ENCODE results near the gene MICALL1.

MICALL1 gene

GRCh38 chr22:37979782-37980181, 73.7 kb downstream of the MICALL1 start (continued):
- no peak for TF ChIP-seq CREB5 (CRISPR knock-in tag; IDR thresholded peaks at IDR 0.05; ENCODE audit: low read depth)

- TF ChIP-seq SNAI2 (CRISPR knock-in tag; IDR thresholded peaks at IDR 0.05) (no peak), TOX (CRISPR knock-in tag; IDR thresholded peaks at IDR 0.05; ENCODE audit: borderline replicate concordance) (no peak), TCF4 (CRISPR knock-in tag; IDR thresholded peaks at IDR 0.05; ENCODE audit: borderline replicate concordance) (no peak), ZNF8 (CRISPR knock-in tag; IDR thresholded peaks at IDR 0.05) (no peak), ZNF70 (CRISPR knock-in tag; IDR thresholded peaks at IDR 0.05) (no peak), ARNTL (CRISPR knock-in tag; IDR thresholded peaks at IDR 0.05; ENCODE audit: borderline replicate concordance, low read depth) (no peak), ZFP3 (CRISPR knock-in tag; IDR thresholded peaks at IDR 0.05) (no peak), RARB (CRISPR knock-in tag; IDR thresholded peaks at IDR 0.05) (no peak), BACH2 (CRISPR knock-in tag; IDR thresholded peaks at IDR 0.05; ENCODE audit: borderline replicate concordance) (no peak), ZFP30 (CRISPR knock-in tag; IDR thresholded peaks at IDR 0.05) (no peak), GLIS3 (CRISPR knock-in tag; IDR thresholded peaks at IDR 0.05) (no peak), CSRNP3 (CRISPR knock-in tag; IDR thresholded peaks at IDR 0.05) (no peak), CSDC2 (CRISPR knock-in tag; IDR thresholded peaks at IDR 0.05) (no peak), PPARA (CRISPR knock-in tag; IDR thresholded peaks at IDR 0.05; ENCODE audit: borderline replicate concordance) (no peak), TSHZ2 (CRISPR knock-in tag; IDR thresholded peaks at IDR 0.05) (no peak), PATZ1 (CRISPR knock-in tag; IDR thresholded peaks at IDR 0.05; ENCODE audit: borderline replicate concordance) (no peak), ESRRG (CRISPR knock-in tag; IDR thresholded peaks at IDR 0.05) (no peak)
- ATAC-seq = no peak
These were observed 75.3 kb downstream of the MICALL1 start for GRCh38 chr22:37981282-37982011.

- no peak for ATAC-seq
- TF ChIP-seq PATZ1 (CRISPR knock-in tag; IDR thresholded peaks at IDR 0.05; ENCODE audit: borderline replicate concordance) (no peak), RARB (CRISPR knock-in tag; IDR thresholded peaks at IDR 0.05) (no peak), GLIS3 (CRISPR knock-in tag; IDR thresholded peaks at IDR 0.05) (no peak), TSHZ2 (CRISPR knock-in tag; IDR thresholded peaks at IDR 0.05) (no peak), ISL1 (CRISPR knock-in tag; IDR thresholded peaks at IDR 0.05) (no peak), ZNF565 (CRISPR knock-in tag; conservative IDR thresholded peaks at IDR 0.05; ENCODE audit: low read depth) (no peak), TCF4 (CRISPR knock-in tag; IDR thresholded peaks at IDR 0.05; ENCODE audit: borderline replicate concordance) (no peak), ZC3H10 (CRISPR knock-in tag; IDR thresholded peaks at IDR 0.05) (no peak)
These were observed 76.2 kb downstream of the MICALL1 start for GRCh38 chr22:37982151-37982785.

All from SK-N-SH treated with all-trans-retinoic acid at 6 μM for 48 hours (cell line).